HepG2 (cell line): ENCODE measurements around the gene CLCN4. TPM values are rescaled to one million over a fixed set of nuclear protein-coding genes. Genes with fewer than 3 reads are reported as not detected.

Experiments used
- CC2D1A ChIP-seq: sonication (generic); formaldehyde crosslinking; IDR thresholded peaks from 2 replicates; pipeline ENCODE4 v1.8.1; 2023; ENCODE audit warnings: mild to moderate bottlenecking, missing genetic modification reagents
- KLF11 ChIP-seq: IDR thresholded peaks from 2 replicates; pipeline ENCODE4 v1.6.1; 2016; ENCODE audit warnings: missing compliant biosample characterization
- PCBP1 ChIP-seq: fragments of 200-400 bp; formaldehyde crosslinking; IDR thresholded peaks from 2 replicates; pipeline ENCODE4 v1.6.1; 2017; ENCODE audit warnings: mild to moderate bottlenecking, low read depth, low read length, borderline replicate concordance
- PLRG1 ChIP-seq: fragments of 450-650 bp; conservative IDR thresholded peaks from 2 replicates; pipeline ENCODE4 v1.6.1; 2016
- ZKSCAN1 ChIP-seq: fragments of 150-350 bp; IDR thresholded peaks from 2 replicates; pipeline ENCODE4 v1.6.1; 2014; ENCODE audit warnings: low read length
- ZNF703 ChIP-seq: sonication (generic); formaldehyde crosslinking; IDR thresholded peaks from 2 replicates; pipeline ENCODE4 v1.5.1; 2020; ENCODE audit warnings: missing genetic modification reagents, mild to moderate bottlenecking, moderate library complexity, borderline replicate concordance
- ZNF749 ChIP-seq: sonication (generic); formaldehyde crosslinking; IDR thresholded peaks from 2 replicates; pipeline ENCODE4 v1.8.0; 2022; ENCODE audit warnings: mild to moderate bottlenecking, missing genetic modification reagents, moderate library complexity, borderline replicate concordance
- polyA plus RNA-seq, 8 experiments: library from polyadenylated mRNA; depleted of rRNA in 3 of 8; stranded (reverse) in 7 of 8; unstranded in 1 of 8; fragments of >200 nt; fragmentation: Illumina TruSeq in 4 of 8; extraction: Trizol in 4 of 8; gene quantifications; 2 replicates each; pipeline versions ENCODE4 v1.2.1 to v1.2.3, GENCODE V29; 2011 to 2016; ENCODE audit warnings: low read depth in 4 of 8, missing spikeins in 1 of 8, mixed read lengths in 1 of 8; ENCODE audit not compliant: insufficient read depth in 1 of 8
- total RNA-seq, 5 experiments: library from RNA; depleted of rRNA; stranded (reverse); fragments of >200 nt; fragmentation: Illumina TruSeq; extraction: Trizol; gene quantifications; 2 replicates each; pipeline ENCODE4 v1.2.3, GENCODE V29; 2016; ENCODE audit warnings: low read depth in 1 of 5
- TF ChIP-seq, protein P1 (sequence below): sonication (generic); formaldehyde crosslinking; IDR thresholded peaks from 2 replicates; pipeline ENCODE4 v1.4.0; 2020; ENCODE audit warnings: missing genetic modification reagents, borderline replicate concordance
- TF ChIP-seq, protein P2 (sequence below): sonication (generic); formaldehyde crosslinking; IDR thresholded peaks from 2 replicates; pipeline ENCODE4 v1.5.1; 2020; ENCODE audit warnings: missing genetic modification reagents, mild to moderate bottlenecking, borderline replicate concordance
- TF ChIP-seq, protein P3 (sequence below): sonication (generic); formaldehyde crosslinking; IDR thresholded peaks from 2 replicates; pipeline ENCODE4 v1.5.1; 2020; ENCODE audit warnings: missing genetic modification reagents, mild to moderate bottlenecking, borderline replicate concordance

CLCN4 gene
- total and polyA plus RNA-seq, 2 of the 13 experiments (the other 11 are each of a cell fraction or from before 2014, with no cell fraction given), result 1.8 to 2.5 TPM

DNA sequence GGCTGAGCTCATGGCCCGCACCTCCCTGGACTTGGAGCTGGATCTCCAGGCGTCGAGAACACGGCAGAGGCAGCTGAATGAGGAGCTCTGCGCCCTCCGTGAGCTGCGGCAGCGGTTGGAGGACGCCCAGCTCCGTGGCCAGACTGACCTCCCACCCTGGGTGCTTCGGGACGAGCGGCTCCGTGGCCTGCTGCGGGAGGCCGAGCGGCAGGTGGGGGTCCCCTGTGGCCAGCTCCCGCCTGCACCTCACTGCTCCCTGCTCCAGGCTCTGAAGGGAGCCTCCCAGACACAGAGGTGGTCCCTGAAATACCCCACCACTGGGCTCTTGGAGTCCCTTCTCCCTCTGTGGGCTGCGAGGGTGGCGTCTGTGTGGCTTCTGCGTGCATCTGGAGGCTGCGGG lies 18.0 kb upstream of the CLCN4 start (continued):
- TF ChIP-seq, protein P1, sequence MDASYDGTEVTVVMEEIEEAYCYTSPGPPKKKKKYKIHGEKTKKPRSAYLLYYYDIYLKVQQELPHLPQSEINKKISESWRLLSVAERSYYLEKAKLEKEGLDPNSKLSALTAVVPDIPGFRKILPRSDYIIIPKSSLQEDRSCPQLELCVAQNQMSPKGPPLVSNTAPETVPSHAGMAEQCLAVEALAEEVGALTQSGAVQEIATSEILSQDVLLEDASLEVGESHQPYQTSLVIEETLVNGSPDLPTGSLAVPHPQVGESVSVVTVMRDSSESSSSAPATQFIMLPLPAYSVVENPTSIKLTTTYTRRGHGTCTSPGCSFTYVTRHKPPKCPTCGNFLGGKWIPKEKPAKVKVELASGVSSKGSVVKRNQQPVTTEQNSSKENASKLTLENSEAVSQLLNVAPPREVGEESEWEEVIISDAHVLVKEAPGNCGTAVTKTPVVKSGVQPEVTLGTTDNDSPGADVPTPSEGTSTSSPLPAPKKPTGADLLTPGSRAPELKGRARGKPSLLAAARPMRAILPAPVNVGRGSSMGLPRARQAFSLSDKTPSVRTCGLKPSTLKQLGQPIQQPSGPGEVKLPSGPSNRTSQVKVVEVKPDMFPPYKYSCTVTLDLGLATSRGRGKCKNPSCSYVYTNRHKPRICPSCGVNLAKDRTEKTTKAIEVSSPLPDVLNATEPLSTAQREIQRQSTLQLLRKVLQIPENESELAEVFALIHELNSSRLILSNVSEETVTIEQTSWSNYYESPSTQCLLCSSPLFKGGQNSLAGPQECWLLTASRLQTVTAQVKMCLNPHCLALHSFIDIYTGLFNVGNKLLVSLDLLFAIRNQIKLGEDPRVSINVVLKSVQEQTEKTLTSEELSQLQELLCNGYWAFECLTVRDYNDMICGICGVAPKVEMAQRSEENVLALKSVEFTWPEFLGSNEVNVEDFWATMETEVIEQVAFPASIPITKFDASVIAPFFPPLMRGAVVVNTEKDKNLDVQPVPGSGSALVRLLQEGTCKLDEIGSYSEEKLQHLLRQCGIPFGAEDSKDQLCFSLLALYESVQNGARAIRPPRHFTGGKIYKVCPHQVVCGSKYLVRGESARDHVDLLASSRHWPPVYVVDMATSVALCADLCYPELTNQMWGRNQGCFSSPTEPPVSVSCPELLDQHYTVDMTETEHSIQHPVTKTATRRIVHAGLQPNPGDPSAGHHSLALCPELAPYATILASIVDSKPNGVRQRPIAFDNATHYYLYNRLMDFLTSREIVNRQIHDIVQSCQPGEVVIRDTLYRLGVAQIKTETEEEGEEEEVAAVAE (CRISPR knock-in tag), result no peak
- TF ChIP-seq KLF11 (CRISPR knock-in tag) (no peak), PLRG1 (no peak), PCBP1 (no peak), ZKSCAN1 (no peak), CC2D1A (CRISPR knock-in tag) (no peak), ZNF749 (CRISPR knock-in tag) (no peak), ZNF703 (CRISPR knock-in tag) (no peak)
- TF ChIP-seq, protein P2, sequence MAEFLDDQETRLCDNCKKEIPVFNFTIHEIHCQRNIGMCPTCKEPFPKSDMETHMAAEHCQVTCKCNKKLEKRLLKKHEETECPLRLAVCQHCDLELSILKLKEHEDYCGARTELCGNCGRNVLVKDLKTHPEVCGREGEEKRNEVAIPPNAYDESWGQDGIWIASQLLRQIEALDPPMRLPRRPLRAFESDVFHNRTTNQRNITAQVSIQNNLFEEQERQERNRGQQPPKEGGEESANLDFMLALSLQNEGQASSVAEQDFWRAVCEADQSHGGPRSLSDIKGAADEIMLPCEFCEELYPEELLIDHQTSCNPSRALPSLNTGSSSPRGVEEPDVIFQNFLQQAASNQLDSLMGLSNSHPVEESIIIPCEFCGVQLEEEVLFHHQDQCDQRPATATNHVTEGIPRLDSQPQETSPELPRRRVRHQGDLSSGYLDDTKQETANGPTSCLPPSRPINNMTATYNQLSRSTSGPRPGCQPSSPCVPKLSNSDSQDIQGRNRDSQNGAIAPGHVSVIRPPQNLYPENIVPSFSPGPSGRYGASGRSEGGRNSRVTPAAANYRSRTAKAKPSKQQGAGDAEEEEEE (CRISPR knock-in tag), result no peak
- TF ChIP-seq, protein P3, sequence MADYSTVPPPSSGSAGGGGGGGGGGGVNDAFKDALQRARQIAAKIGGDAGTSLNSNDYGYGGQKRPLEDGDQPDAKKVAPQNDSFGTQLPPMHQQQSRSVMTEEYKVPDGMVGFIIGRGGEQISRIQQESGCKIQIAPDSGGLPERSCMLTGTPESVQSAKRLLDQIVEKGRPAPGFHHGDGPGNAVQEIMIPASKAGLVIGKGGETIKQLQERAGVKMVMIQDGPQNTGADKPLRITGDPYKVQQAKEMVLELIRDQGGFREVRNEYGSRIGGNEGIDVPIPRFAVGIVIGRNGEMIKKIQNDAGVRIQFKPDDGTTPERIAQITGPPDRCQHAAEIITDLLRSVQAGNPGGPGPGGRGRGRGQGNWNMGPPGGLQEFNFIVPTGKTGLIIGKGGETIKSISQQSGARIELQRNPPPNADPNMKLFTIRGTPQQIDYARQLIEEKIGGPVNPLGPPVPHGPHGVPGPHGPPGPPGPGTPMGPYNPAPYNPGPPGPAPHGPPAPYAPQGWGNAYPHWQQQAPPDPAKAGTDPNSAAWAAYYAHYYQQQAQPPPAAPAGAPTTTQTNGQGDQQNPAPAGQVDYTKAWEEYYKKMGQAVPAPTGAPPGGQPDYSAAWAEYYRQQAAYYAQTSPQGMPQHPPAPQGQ (CRISPR knock-in tag), result no peak
